LNCaP clone FGC (cell line): ENCODE data around the gene NDUFV1.
A peak's percentile ranks its signal among the peaks of the same experiment; 100 is the strongest.

Experiments
- DNase-seq: peaks from one replicate; pipeline ENCODE4 v3.0.0-alpha.2; 2011; ENCODE audit warnings: low read depth
- H3K4me3 ChIP-seq: 2 replicates; pipeline ENCODE4 v1.5.1; 2011; ENCODE audit warnings: mild to moderate bottlenecking, low read depth, low read length, control low read depth
- CTCF ChIP-seq: IDR thresholded peaks from 2 replicates; pipeline ENCODE4 v1.5.1; 2012; ENCODE audit warnings: mild to moderate bottlenecking; ENCODE audit not compliant: control insufficient read depth, insufficient read depth; ENCODE audit errors: extremely low read depth

The NDUFV1 gene

GRCh38 chr11:67646535-67647336 is 40.0 kb downstream of the NDUFV1 start:
- no peak for DNase-seq
- H3K4me3 ChIP-seq = no peak overlapping the region
- TF ChIP-seq CTCF = no peak

GRCh38 chr11:67647471-67647870 is 40.7 kb downstream of the NDUFV1 start:
- no peak for DNase-seq
- no peak for TF ChIP-seq CTCF
- H3K4me3 ChIP-seq = no peak overlapping the region

- DNase-seq = no peak
- H3K4me3 ChIP-seq = no peak overlapping the region
- TF ChIP-seq CTCF = 0 out of 2 replicates have a peak, but pooled peaks have one; percentile 15
Measured at GRCh38 chr11:67648140-67648795, 41.5 kb downstream of the NDUFV1 start.

- no peak overlapping the region for H3K4me3 ChIP-seq
- no peak for TF ChIP-seq CTCF
- no peak for DNase-seq
Measured at GRCh38 chr11:67648796-67649613, 42.3 kb downstream of the NDUFV1 start.

DNA sequence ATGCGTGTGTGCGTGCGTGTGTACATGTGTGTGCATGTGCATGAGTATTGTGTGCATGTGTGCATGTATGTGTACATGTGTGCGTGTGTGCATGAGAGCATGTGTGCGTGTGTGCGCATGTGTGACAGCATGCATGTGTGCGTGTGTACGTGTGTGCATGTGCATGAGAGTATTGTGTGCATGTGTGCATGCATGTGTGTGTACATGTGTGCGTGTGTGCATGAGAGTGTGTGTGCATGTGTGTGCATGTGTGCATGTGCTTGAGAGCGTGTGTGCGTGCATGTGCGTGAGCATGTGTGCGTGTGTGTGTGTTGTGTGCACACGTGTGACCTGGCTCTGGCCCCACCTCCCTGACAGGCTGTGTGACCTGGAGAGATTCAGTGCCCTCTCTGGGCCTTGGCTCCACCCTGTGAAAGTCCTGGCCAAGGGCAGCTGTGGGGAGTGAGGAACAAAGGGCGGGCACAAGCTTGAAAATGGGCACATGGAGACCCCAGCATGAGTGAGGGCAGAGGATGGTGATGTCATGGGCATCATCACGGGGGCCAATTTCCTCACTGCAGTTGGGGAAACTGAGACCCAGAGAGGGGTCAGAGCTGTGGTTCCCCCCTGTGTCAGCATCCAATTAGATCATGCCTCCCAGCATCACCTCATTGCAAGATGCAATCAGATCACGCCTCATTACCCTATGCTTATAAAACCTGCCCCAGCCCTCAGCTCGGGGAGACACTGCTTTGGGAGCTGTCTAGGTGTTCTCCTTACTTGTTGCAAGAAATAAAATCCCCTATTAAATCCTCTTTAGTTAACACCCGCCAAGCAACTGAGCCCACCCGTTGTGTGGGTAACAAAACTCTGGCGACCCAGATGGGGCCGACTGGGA is 43.1 kb downstream of the NDUFV1 start:
- no peak for TF ChIP-seq CTCF
- no peak overlapping the region for H3K4me3 ChIP-seq
- DNase-seq = no peak
